GM12878 (cell line): ENCODE measurements around the gene EXD3.

Source experiments
- BHLHE40 ChIP-seq, 2 experiments: fragments of 450-650 bp in 1 of 2; IDR thresholded peaks; 2 replicates each; pipeline ENCODE4 v1.6.1; 2011 to 2017; ENCODE audit warnings: low read depth in 2 of 2, borderline replicate concordance in 1 of 2, improper control_type of control experiment in 1 of 2, low read length in 1 of 2, mild to moderate bottlenecking in 1 of 2
- CHD1 ChIP-seq: IDR thresholded peaks from 2 replicates; pipeline ENCODE4 v1.6.1; 2012; ENCODE audit warnings: low read depth, low read length, improper control_type of control experiment
- EGR1 ChIP-seq, 2 experiments: IDR thresholded peaks; 1 replicate in 1 of 2; 2 replicates in 1 of 2; pipeline ENCODE4 v1.6.1; 2011 to 2012; ENCODE audit warnings: low read depth in 2 of 2, low read length in 2 of 2, borderline replicate concordance in 1 of 2, mild to moderate bottlenecking in 1 of 2, moderate library complexity in 1 of 2
- EZH2 ChIP-seq: IDR thresholded peaks from 2 replicates; pipeline ENCODE4 v1.6.1; 2012; ENCODE audit warnings: low read depth, mild to moderate bottlenecking, control low read depth, inconsistent platforms, low read length, borderline replicate concordance; ENCODE audit not compliant: control insufficient read depth
- POLR2A ChIP-seq: IDR thresholded peaks from 2 replicates; pipeline ENCODE4 v1.6.1; 2011; ENCODE audit warnings: low read depth, mild to moderate bottlenecking, low read length
- POLR2AphosphoS5 ChIP-seq: IDR thresholded peaks from 2 replicates; pipeline ENCODE4 v1.6.1; 2011; ENCODE audit warnings: mild to moderate bottlenecking, low read length, inconsistent platforms
- RFX5 ChIP-seq: IDR thresholded peaks from 2 replicates; pipeline ENCODE4 v1.6.1; 2011; ENCODE audit warnings: low read depth, low read length, improper control_type of control experiment
- TF ChIP-seq, protein P1 (sequence below), 3 experiments: IDR thresholded peaks in 2 of 3; conservative IDR thresholded peaks in 1 of 3; 2 replicates each; pipeline ENCODE4 v1.5.1; 2011; ENCODE audit warnings: low read depth in 3 of 3, low read length in 3 of 3, mild to moderate bottlenecking in 3 of 3, control low read depth in 2 of 3, moderate library complexity in 2 of 3, inconsistent platforms in 1 of 3, mixed read lengths in 1 of 3; ENCODE audit not compliant: control insufficient read depth in 2 of 3, insufficient read depth in 1 of 3; ENCODE audit errors: extremely low read depth in 1 of 3
- TF ChIP-seq, protein P2 (sequence below): IDR thresholded peaks from 2 replicates; pipeline ENCODE4 v1.6.1; 2012; ENCODE audit warnings: low read depth, low read length, improper control_type of control experiment

DNA sequence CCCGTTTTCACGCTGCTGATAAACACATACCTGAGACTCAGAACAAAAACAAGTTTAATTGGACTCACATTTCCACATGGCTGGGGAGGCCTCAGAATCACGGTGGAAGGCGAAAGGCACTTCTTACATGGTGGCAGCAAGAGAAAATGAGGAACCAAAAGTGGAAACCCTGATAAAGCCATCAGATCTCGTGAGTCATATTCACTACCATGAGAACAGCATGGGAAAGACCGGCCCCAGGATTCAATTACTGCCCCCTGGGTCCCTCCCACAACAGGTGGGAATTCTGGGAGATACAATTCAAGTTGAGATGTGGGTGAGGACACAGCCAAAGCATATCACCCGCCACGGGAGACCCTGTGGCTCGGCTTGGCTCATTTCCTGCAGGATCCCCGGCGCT is 20.2 kb downstream of the EXD3 start:
- TF ChIP-seq POLR2A: no peak
- no peak for TF ChIP-seq POLR2AphosphoS5
- no peak for TF ChIP-seq EZH2
- TF ChIP-seq, protein P1, sequence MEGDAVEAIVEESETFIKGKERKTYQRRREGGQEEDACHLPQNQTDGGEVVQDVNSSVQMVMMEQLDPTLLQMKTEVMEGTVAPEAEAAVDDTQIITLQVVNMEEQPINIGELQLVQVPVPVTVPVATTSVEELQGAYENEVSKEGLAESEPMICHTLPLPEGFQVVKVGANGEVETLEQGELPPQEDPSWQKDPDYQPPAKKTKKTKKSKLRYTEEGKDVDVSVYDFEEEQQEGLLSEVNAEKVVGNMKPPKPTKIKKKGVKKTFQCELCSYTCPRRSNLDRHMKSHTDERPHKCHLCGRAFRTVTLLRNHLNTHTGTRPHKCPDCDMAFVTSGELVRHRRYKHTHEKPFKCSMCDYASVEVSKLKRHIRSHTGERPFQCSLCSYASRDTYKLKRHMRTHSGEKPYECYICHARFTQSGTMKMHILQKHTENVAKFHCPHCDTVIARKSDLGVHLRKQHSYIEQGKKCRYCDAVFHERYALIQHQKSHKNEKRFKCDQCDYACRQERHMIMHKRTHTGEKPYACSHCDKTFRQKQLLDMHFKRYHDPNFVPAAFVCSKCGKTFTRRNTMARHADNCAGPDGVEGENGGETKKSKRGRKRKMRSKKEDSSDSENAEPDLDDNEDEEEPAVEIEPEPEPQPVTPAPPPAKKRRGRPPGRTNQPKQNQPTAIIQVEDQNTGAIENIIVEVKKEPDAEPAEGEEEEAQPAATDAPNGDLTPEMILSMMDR (IDR thresholded peaks at IDR 0.05 in 2 of 3, conservative IDR thresholded peaks at IDR 0.05 in 1 of 3; ENCODE audit: control insufficient read depth in 2 of 3, extremely low read depth in 1 of 3, insufficient read depth in 1 of 3, low read depth in 3 of 3, low read length in 3 of 3): no peak
- TF ChIP-seq, protein P2, sequence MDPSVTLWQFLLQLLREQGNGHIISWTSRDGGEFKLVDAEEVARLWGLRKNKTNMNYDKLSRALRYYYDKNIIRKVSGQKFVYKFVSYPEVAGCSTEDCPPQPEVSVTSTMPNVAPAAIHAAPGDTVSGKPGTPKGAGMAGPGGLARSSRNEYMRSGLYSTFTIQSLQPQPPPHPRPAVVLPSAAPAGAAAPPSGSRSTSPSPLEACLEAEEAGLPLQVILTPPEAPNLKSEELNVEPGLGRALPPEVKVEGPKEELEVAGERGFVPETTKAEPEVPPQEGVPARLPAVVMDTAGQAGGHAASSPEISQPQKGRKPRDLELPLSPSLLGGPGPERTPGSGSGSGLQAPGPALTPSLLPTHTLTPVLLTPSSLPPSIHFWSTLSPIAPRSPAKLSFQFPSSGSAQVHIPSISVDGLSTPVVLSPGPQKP: no peak
- TF ChIP-seq BHLHE40 (IDR thresholded peaks at IDR 0.05; ENCODE audit: borderline replicate concordance in 1 of 2, low read depth in 2 of 2, low read length in 1 of 2): no peak
- TF ChIP-seq RFX5: no peak
- TF ChIP-seq EGR1 (IDR thresholded peaks at IDR 0.05; ENCODE audit: borderline replicate concordance in 1 of 2, low read depth in 2 of 2, low read length in 2 of 2): no peak
- no peak for TF ChIP-seq CHD1
